Measurements from ENCODE around the gene USP30. TPM values are rescaled to one million over a fixed set of nuclear protein-coding genes. Genes with fewer than 3 reads are reported as not detected.
A peak's percentile ranks its signal among the peaks of the same experiment; 100 is the strongest.

USP30 gene
- total RNA-seq, 1 donor from 2014 or later, result 9.4 TPM

DNA sequence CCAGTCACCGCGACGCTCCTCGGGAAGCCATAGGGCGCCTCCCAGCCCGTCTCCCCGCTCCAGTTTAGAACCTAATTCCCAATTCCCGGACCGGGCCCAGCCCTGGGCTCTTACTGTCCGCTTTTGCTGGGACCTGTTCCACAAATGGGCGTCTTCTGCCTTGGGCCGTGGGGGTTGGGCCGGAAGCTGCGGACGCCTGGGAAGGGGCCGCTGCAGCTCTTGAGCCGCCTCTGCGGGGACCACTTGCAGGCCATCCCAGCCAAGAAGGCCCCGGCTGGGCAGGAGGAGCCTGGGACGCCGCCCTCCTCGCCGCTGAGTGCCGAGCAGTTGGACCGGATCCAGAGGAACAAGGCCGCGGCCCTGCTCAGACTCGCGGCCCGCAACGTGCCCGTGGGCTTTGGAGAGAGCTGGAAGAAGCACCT lies 45.8 kb downstream of the USP30 start:
- H3K27me3 ChIP-seq (ENCODE audit: control insufficient read depth, insufficient read depth, low read length), result no peaks in the 10 kb centered on the region
- peak overlapping the region; percentile 63 for H3K4me3 ChIP-seq (ENCODE audit: low read depth, low read length)
- no peaks in the 10 kb centered on the region for H3K36me3 ChIP-seq (ENCODE audit: control insufficient read depth, insufficient read depth, low read length)
- no peak for DNase-seq (ENCODE audit: low read depth)
- TF ChIP-seq CTCF (IDR thresholded peaks at IDR 0.05; ENCODE audit: insufficient read depth, low read length, poor library complexity, severe bottlenecking), result no peak

DNA sequence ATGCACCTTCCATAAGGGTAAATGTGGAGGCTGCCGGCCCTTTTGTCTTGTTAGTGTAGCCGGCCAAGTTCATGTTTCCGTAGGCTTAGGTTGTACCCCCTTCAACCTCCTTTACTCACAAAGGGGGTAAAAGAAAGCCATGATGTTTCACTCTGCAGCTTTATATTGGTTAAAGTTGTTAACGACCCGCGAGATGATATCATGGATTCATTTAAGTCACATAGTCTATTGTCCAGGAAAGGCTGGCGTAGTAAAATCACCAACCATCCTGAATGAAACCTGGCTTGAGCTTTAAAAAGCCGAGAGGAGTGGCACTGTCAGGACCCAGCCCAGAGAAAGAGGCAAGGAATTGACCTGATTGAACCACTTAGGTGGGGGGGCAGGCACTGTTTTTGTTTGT lies 46.3 kb downstream of the USP30 start:
- no peak for TF ChIP-seq CTCF (IDR thresholded peaks at IDR 0.05; ENCODE audit: insufficient read depth, low read length, poor library complexity, severe bottlenecking)
- Histone ChIP-seq H3K27me3 (ENCODE audit: control insufficient read depth, insufficient read depth, low read length) (no peaks in the 10 kb centered on the region), H3K4me3 (ENCODE audit: low read depth, low read length) (peak overlapping the region; percentile 63), H3K36me3 (ENCODE audit: control insufficient read depth, insufficient read depth, low read length) (no peaks in the 10 kb centered on the region)
- DNase-seq (ENCODE audit: low read depth), result no peak

- no peak for DNase-seq (ENCODE audit: low read depth)
- TF ChIP-seq CTCF (IDR thresholded peaks at IDR 0.05; ENCODE audit: insufficient read depth, low read length, poor library complexity, severe bottlenecking), result no peak
- H3K27me3 ChIP-seq (ENCODE audit: control insufficient read depth, insufficient read depth, low read length), result no peaks in the 10 kb centered on the region
- no peaks in the 10 kb centered on the region for H3K36me3 ChIP-seq (ENCODE audit: control insufficient read depth, insufficient read depth, low read length)
- no peak overlapping the region for H3K4me3 ChIP-seq (ENCODE audit: low read depth, low read length)
These were observed 47.1 kb downstream of the USP30 start for GRCh38 chr12:109099431-109100020.

DNA sequence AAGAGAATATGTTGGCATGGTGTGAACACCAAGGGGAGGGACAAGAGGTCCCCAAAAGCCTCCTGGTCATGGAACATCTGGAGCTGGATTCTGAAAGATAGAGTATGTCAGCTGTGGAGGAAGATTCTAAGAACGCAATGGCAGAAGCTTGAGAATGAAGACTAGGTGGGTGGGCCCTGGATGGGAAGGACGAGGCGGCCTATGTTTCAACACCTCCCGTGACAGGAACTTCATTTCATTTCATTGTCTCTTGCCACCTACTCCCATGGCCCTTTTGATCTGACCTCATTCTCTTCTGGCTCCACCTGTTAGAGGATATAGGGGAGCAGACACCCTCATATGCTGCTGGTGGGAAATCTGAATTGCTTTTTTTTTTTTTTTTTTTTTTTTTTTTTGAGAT lies 48.4 kb downstream of the USP30 start:
- H3K36me3 ChIP-seq (ENCODE audit: control insufficient read depth, insufficient read depth, low read length), result no peaks in the 10 kb centered on the region

DNA sequence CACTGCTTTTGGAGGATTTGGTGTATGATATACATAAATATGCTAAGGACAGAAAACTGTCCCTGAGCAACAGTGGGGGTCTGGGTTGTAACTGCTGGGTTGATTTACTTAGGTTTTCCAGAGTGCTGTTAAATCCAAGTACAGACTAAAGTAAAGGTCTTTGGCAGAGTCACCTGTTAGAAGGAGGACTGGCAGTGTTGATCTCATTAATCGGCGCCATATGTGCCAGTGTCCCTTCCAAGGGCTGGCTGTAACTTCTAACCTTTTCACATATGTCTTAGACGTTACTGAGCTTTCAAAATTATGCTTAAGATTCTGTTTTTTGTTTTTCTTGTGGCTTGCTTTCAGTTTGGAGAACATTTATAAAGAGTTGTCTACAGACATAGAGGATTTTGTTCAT lies 50.1 kb downstream of the USP30 start:
- Histone ChIP-seq H3K4me3 (ENCODE audit: low read depth, low read length) (no peak overlapping the region), H3K36me3 (ENCODE audit: control insufficient read depth, insufficient read depth, low read length) (no peaks in the 10 kb centered on the region), H3K27me3 (ENCODE audit: control insufficient read depth, insufficient read depth, low read length) (no peaks in the 10 kb centered on the region)
- TF ChIP-seq CTCF (IDR thresholded peaks at IDR 0.05; ENCODE audit: insufficient read depth, low read length, poor library complexity, severe bottlenecking), result no peak
- DNase-seq (ENCODE audit: low read depth), result no peak

More for the DNA sequence above, 48.4 kb downstream of the USP30 start:
- no peak for DNase-seq (ENCODE audit: low read depth)
- Histone ChIP-seq H3K27me3 (ENCODE audit: control insufficient read depth, insufficient read depth, low read length) (no peaks in the 10 kb centered on the region), H3K4me3 (ENCODE audit: low read depth, low read length) (no peak overlapping the region)
- TF ChIP-seq CTCF (IDR thresholded peaks at IDR 0.05; ENCODE audit: insufficient read depth, low read length, poor library complexity, severe bottlenecking), result no peak

- H3K27me3 ChIP-seq (ENCODE audit: control insufficient read depth, insufficient read depth, low read length), result no peaks in the 10 kb centered on the region
These were observed 52.8 kb downstream of the USP30 start for GRCh38 chr12:109105176-109105575.

More at GRCh38 chr12:109105176-109105575, 52.8 kb downstream of the USP30 start:
- no peak for DNase-seq (ENCODE audit: low read depth)
- Histone ChIP-seq H3K36me3 (ENCODE audit: control insufficient read depth, insufficient read depth, low read length) (no peaks in the 10 kb centered on the region), H3K4me3 (ENCODE audit: low read depth, low read length) (no peak overlapping the region)
- TF ChIP-seq CTCF (IDR thresholded peaks at IDR 0.05; ENCODE audit: insufficient read depth, low read length, poor library complexity, severe bottlenecking), result no peak

Data from kidney epithelial cell (primary cell).